K562 (cell line): ENCODE data around the gene GLCCI1.

Experiments
- ARID1B ChIP-seq: fragments of 450-650 bp; IDR thresholded peaks from 2 replicates; pipeline ENCODE4 v1.6.1; 2016; ENCODE audit warnings: antibody characterized with exemption, mild to moderate bottlenecking, inconsistent platforms
- FOXK1 ChIP-seq: sonication (generic); formaldehyde crosslinking; IDR thresholded peaks from 2 replicates; pipeline ENCODE4 v1.8.0; 2022; ENCODE audit warnings: missing genetic modification reagents, mild to moderate bottlenecking, borderline replicate concordance
- MEF2A ChIP-seq: IDR thresholded peaks from 2 replicates; pipeline ENCODE4 v1.6.1; 2011; ENCODE audit warnings: low read depth, mild to moderate bottlenecking, low read length, moderate library complexity; ENCODE audit not compliant: control insufficient read depth
- NFE2L1 ChIP-seq: fragments of 450-650 bp; IDR thresholded peaks from 2 replicates; pipeline ENCODE4 v1.6.1; 2016; ENCODE audit warnings: missing genetic modification characterization, low read depth, mild to moderate bottlenecking, missing compliant biosample characterization, moderate library complexity, borderline replicate concordance
- POLR2A ChIP-seq: fragments of 450-650 bp; conservative IDR thresholded peaks from 2 replicates; pipeline ENCODE4 v1.6.1; 2016
- SAFB ChIP-seq: fragments of 200-400 bp; formaldehyde crosslinking; IDR thresholded peaks from 2 replicates; pipeline ENCODE4 v1.6.1; 2017; ENCODE audit warnings: low read depth, low read length, borderline replicate concordance
- SREBF2 ChIP-seq: sonication (generic); formaldehyde crosslinking; IDR thresholded peaks from 2 replicates; pipeline ENCODE4 v1.4.0; 2020; ENCODE audit warnings: mild to moderate bottlenecking, missing genetic modification reagents
- ZNF274 ChIP-seq: IDR thresholded peaks from 2 replicates; pipeline ENCODE4 v1.6.1; 2011; ENCODE audit warnings: low read depth, mild to moderate bottlenecking, low read length, moderate library complexity, borderline replicate concordance
- TF ChIP-seq, protein P1 (sequence below), 2 experiments: fragments of 450-650 bp; conservative IDR thresholded peaks; 2 replicates each; pipeline ENCODE4 v1.6.1; 2017; ENCODE audit warnings: mild to moderate bottlenecking in 2 of 2, moderate library complexity in 2 of 2
- TF ChIP-seq, protein P2 (sequence below), 3 experiments: IDR thresholded peaks in 2 of 3; conservative IDR thresholded peaks in 1 of 3; 2 replicates each; pipeline ENCODE4 v1.5.1; 2011 to 2012; ENCODE audit warnings: low read length in 3 of 3, mild to moderate bottlenecking in 3 of 3, control low read depth in 2 of 3, improper control_type of control experiment in 1 of 3, inconsistent platforms in 1 of 3, low read depth in 1 of 3, mixed read lengths in 1 of 3, moderate library complexity in 1 of 3; ENCODE audit not compliant: insufficient read depth in 2 of 3

DNA sequence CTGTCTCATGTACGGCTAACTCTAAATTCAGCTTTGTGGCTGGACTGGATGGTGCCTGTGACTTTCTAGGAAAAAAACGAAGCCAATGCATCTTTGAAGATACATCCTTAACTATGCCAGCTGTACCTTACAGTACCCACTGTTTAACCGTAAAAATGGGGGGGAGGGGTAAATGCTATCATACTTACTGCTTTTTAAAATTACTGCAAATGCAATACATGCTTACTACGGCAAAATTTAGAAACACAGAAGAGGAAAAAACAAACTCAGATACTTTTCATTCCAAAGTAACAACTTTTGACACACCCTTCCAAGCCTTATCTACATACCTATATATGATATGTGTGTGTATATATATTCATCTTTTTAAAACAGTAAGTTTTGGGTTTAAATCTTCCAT, 20.4 kb upstream of the GLCCI1 start:
- TF ChIP-seq NFE2L1 (tag) (no peak), SAFB (no peak), ZNF274 (no peak), POLR2A (no peak), FOXK1 (CRISPR knock-in tag) (no peak), SREBF2 (no peak), MEF2A (no peak), ARID1B (no peak)
- TF ChIP-seq, protein P1, sequence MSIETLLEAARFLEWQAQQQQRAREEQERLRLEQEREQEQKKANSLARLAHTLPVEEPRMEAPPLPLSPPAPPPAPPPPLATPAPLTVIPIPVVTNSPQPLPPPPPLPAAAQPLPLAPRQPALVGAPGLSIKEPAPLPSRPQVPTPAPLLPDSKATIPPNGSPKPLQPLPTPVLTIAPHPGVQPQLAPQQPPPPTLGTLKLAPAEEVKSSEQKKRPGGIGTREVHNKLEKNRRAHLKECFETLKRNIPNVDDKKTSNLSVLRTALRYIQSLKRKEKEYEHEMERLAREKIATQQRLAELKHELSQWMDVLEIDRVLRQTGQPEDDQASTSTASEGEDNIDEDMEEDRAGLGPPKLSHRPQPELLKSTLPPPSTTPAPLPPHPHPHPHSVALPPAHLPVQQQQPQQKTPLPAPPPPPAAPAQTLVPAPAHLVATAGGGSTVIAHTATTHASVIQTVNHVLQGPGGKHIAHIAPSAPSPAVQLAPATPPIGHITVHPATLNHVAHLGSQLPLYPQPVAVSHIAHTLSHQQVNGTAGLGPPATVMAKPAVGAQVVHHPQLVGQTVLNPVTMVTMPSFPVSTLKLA (conservative IDR thresholded peaks at IDR 0.05) = no peak
- TF ChIP-seq, protein P2, sequence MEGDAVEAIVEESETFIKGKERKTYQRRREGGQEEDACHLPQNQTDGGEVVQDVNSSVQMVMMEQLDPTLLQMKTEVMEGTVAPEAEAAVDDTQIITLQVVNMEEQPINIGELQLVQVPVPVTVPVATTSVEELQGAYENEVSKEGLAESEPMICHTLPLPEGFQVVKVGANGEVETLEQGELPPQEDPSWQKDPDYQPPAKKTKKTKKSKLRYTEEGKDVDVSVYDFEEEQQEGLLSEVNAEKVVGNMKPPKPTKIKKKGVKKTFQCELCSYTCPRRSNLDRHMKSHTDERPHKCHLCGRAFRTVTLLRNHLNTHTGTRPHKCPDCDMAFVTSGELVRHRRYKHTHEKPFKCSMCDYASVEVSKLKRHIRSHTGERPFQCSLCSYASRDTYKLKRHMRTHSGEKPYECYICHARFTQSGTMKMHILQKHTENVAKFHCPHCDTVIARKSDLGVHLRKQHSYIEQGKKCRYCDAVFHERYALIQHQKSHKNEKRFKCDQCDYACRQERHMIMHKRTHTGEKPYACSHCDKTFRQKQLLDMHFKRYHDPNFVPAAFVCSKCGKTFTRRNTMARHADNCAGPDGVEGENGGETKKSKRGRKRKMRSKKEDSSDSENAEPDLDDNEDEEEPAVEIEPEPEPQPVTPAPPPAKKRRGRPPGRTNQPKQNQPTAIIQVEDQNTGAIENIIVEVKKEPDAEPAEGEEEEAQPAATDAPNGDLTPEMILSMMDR (IDR thresholded peaks at IDR 0.05 in 2 of 3, conservative IDR thresholded peaks at IDR 0.05 in 1 of 3; ENCODE audit: insufficient read depth in 2 of 3, low read depth in 1 of 3, low read length in 3 of 3) = no peak
